Measurements from ENCODE around the gene TSC22D1. TPM values are rescaled to one million over a fixed set of nuclear protein-coding genes. Genes with fewer than 3 reads are reported as not detected.

Gene TSC22D1
- total RNA-seq, 1 experiment from 2014 or later, result 194 TPM

DNA sequence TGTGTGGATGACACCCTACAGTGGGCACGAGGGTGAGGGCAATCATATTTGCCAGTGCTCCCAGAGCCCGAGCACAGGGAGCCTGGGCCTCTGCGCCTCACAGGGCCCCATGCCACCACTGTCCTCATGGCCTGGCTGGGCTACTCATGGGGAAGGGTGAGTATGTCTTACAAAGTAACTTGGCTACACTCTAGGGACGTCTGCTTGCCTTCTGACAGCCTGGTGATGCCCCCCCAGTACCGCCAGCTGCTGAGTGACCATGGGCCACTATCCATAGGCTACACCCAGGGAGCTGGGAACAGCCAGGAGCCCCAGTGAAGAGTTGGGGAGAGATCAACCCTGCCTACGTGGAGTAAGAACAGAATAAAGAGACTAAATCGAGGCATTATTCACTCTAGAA is 123.7 kb downstream of the TSC22D1 start:
- intact Hi-C loops (cut with micrococcal nuclease), result no loop called here
- Histone ChIP-seq H3K4me3 (ENCODE audit: low read length) (no peak overlapping the region), H3K4me1 (ENCODE audit: insufficient read depth, low read length) (peaks cover 12% of the 10 kb centered on the region), H3K36me3 (ENCODE audit: low read depth, low read length) (peaks cover 2% of the 10 kb centered on the region; the same call in 1 of the 2 replicates), H3K27ac (ENCODE audit: low read length) (no peak overlapping the region), H3K79me2 (ENCODE audit: low read length) (no peaks in the 10 kb centered on the region), H3K9me3 (ENCODE audit: low read length) (no peaks in the 10 kb centered on the region), H3F3A (ENCODE audit: low read length, unreplicated experiment) (no peaks in the 10 kb centered on the region), H3K9me2 (replicated peaks; ENCODE audit: low read length) (no peaks in the 10 kb centered on the region), H3K27me3 (ENCODE audit: low read length) (no peaks in the 10 kb centered on the region), H3K9ac (ENCODE audit: low read length) (no peak overlapping the region), H4K20me1 (ENCODE audit: low read length) (no peaks in the 10 kb centered on the region), H2AFZ (ENCODE audit: low read length) (no peak overlapping the region), H3K4me2 (ENCODE audit: low read length) (no peak overlapping the region)
- ATAC-seq (no peak), DNase-seq (no peak)
- CTCF ChIA-PET, result no interaction called here
- TF ChIP-seq EZH2 (IDR thresholded peaks at IDR 0.05; ENCODE audit: low read length, unreplicated experiment) (no peak), EZH2phosphoT487 (IDR thresholded peaks at IDR 0.05; ENCODE audit: borderline replicate concordance, low read length) (no peak)
- TF ChIP-seq, protein P1, sequence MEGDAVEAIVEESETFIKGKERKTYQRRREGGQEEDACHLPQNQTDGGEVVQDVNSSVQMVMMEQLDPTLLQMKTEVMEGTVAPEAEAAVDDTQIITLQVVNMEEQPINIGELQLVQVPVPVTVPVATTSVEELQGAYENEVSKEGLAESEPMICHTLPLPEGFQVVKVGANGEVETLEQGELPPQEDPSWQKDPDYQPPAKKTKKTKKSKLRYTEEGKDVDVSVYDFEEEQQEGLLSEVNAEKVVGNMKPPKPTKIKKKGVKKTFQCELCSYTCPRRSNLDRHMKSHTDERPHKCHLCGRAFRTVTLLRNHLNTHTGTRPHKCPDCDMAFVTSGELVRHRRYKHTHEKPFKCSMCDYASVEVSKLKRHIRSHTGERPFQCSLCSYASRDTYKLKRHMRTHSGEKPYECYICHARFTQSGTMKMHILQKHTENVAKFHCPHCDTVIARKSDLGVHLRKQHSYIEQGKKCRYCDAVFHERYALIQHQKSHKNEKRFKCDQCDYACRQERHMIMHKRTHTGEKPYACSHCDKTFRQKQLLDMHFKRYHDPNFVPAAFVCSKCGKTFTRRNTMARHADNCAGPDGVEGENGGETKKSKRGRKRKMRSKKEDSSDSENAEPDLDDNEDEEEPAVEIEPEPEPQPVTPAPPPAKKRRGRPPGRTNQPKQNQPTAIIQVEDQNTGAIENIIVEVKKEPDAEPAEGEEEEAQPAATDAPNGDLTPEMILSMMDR (conservative IDR thresholded peaks at IDR 0.05; ENCODE audit: low read depth, low read length), result no peak
- BruUV-seq (replicated peaks), result no TSS peak
- POLR2A ChIA-PET (ENCODE audit: unreplicated experiment), result no interaction called here

DNA sequence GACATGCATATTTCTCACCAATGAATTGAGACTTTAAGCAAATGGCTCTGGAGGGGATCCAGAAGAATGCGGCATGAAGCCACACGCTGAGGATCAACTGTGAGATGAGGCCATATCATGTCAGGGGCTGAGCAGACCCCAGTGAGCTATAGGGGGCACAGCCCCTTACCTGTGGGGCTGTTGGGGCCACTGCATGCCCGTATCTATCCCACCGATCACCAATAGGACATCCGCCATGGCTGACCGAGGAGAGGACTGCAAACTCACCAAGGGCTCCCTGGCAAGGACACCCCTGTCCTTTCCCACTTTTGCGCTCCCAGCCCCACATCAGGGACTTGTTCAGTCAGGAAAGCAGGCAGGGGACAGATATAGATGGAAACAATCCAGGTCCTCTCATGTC is 124.5 kb downstream of the TSC22D1 start:
- H3K9me3 ChIP-seq (ENCODE audit: low read length), result no peaks in the 10 kb centered on the region
- H3K4me2 ChIP-seq (ENCODE audit: low read length), result no peak overlapping the region
- no peak overlapping the region for H3K4me3 ChIP-seq (ENCODE audit: low read length)
- no peaks in the 10 kb centered on the region for H3F3A ChIP-seq (ENCODE audit: low read length, unreplicated experiment)
- H3K27me3 ChIP-seq (ENCODE audit: low read length), result no peaks in the 10 kb centered on the region
- no peak overlapping the region for H3K27ac ChIP-seq (ENCODE audit: low read length)
- H3K9ac ChIP-seq (ENCODE audit: low read length), result no peak overlapping the region
- H3K36me3 ChIP-seq (ENCODE audit: low read depth, low read length), result no peaks in the 10 kb centered on the region
- H2AFZ ChIP-seq (ENCODE audit: low read length), result no peak overlapping the region
- no peaks in the 10 kb centered on the region for H3K79me2 ChIP-seq (ENCODE audit: low read length)
- ChIA-PET CTCF (no interaction called here), POLR2A (ENCODE audit: unreplicated experiment) (no interaction called here)
- BruUV-seq (replicated peaks), result no TSS peak
- no peak for ATAC-seq
- intact Hi-C loops (cut with micrococcal nuclease), result no loop called here
- H3K9me2 ChIP-seq (replicated peaks; ENCODE audit: low read length), result no peaks in the 10 kb centered on the region
- TF ChIP-seq, protein P1 (conservative IDR thresholded peaks at IDR 0.05; ENCODE audit: low read depth, low read length), result no peak
- no peak for DNase-seq
- no peaks in the 10 kb centered on the region for H4K20me1 ChIP-seq (ENCODE audit: low read length)
- peaks cover 12% of the 10 kb centered on the region for H3K4me1 ChIP-seq (ENCODE audit: insufficient read depth, low read length)

DNA sequence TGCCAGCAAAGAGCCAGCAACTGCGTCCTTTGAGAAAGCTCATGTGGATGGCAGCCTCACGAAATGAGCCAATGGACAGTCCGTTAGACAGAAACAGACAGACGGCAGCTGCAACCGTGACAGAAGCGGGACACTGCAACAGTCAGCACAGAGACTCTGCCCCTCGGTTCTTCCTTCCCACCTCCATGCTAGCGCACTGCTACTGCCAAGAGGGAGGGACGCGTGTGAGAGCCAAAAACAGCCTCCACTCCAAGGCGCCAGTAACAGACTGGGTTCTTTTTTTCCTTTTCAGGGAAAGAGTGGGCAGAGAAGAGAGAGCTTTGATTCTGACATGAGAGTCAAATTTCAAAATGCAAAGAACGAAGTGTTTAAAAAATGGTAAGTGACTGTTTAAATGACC is 125.0 kb downstream of the TSC22D1 start:
- Histone ChIP-seq H3F3A (ENCODE audit: low read length, unreplicated experiment) (no peaks in the 10 kb centered on the region), H3K4me3 (ENCODE audit: low read length) (no peak overlapping the region), H3K27me3 (ENCODE audit: low read length) (no peaks in the 10 kb centered on the region), H3K4me1 (ENCODE audit: insufficient read depth, low read length) (peaks cover 12% of the 10 kb centered on the region), H3K9me3 (ENCODE audit: low read length) (no peaks in the 10 kb centered on the region), H2AFZ (ENCODE audit: low read length) (no peak overlapping the region), H3K79me2 (ENCODE audit: low read length) (no peaks in the 10 kb centered on the region), H4K20me1 (ENCODE audit: low read length) (no peaks in the 10 kb centered on the region), H3K9ac (ENCODE audit: low read length) (no peak overlapping the region), H3K27ac (ENCODE audit: low read length) (no peak overlapping the region), H3K36me3 (ENCODE audit: low read depth, low read length) (no peaks in the 10 kb centered on the region), H3K9me2 (replicated peaks; ENCODE audit: low read length) (no peaks in the 10 kb centered on the region), H3K4me2 (ENCODE audit: low read length) (no peak overlapping the region)
- TF ChIP-seq, protein P1 (conservative IDR thresholded peaks at IDR 0.05; ENCODE audit: low read depth, low read length), result no peak
- no peak for TF ChIP-seq EZH2phosphoT487 (IDR thresholded peaks at IDR 0.05; ENCODE audit: borderline replicate concordance, low read length)
- no peak for TF ChIP-seq EZH2 (IDR thresholded peaks at IDR 0.05; ENCODE audit: low read length, unreplicated experiment)
- ATAC-seq (no peak), DNase-seq (no peak)
- intact Hi-C loops (cut with micrococcal nuclease), result no loop called here
- CTCF ChIA-PET, result no interaction called here
- no TSS peak for BruUV-seq (replicated peaks)
- POLR2A ChIA-PET (ENCODE audit: unreplicated experiment), result no interaction called here
